H1 (cell line): ENCODE measurements around the gene GID4. TPM values are rescaled to one million over a fixed set of nuclear protein-coding genes. Genes with fewer than 3 reads are reported as not detected.

Source experiments
- BACH1 ChIP-seq: IDR thresholded peaks from 2 replicates; pipeline ENCODE4 v1.6.1; 2012; ENCODE audit warnings: low read length, improper control_type of control experiment
- EP300 ChIP-seq, 2 experiments: IDR thresholded peaks; 1 replicate in 1 of 2; 2 replicates in 1 of 2; pipeline ENCODE4 v1.6.1; 2011 to 2012; ENCODE audit warnings: low read depth in 2 of 2, low read length in 2 of 2, mild to moderate bottlenecking in 2 of 2, borderline replicate concordance in 1 of 2, inconsistent platforms in 1 of 2, moderate library complexity in 1 of 2
- GTF2F1 ChIP-seq: IDR thresholded peaks from 2 replicates; pipeline ENCODE4 v1.6.1; 2012; ENCODE audit warnings: low read depth, low read length, improper control_type of control experiment, borderline replicate concordance
- KDM4A ChIP-seq: IDR thresholded peaks from one replicate; pipeline ENCODE4 v1.7.1; 2012; ENCODE audit warnings: low read depth, mild to moderate bottlenecking, moderate library complexity, low read length, inconsistent platforms; ENCODE audit not compliant: severe bottlenecking
- KDM5A ChIP-seq: fragments of 200-600 bp; IDR thresholded peaks from 2 replicates; pipeline ENCODE4 v1.7.1; 2012; ENCODE audit warnings: mild to moderate bottlenecking, low read length, inconsistent platforms, mixed read lengths
- MAFK ChIP-seq: IDR thresholded peaks from 2 replicates; pipeline ENCODE4 v1.6.1; 2012; ENCODE audit warnings: low read depth, mild to moderate bottlenecking, improper control_type of control experiment, low read length
- RNF2 ChIP-seq: fragments of 200-900, 300-1000 bp; sonication (generic); IDR thresholded peaks from 2 replicates; pipeline ENCODE4 v1.7.1; 2016; ENCODE audit warnings: borderline replicate concordance, low read depth, mild to moderate bottlenecking, antibody characterized with exemption, low read length; ENCODE audit not compliant: poor library complexity, severe bottlenecking; ENCODE audit errors: missing control alignments
- SIX5 ChIP-seq: IDR thresholded peaks from 2 replicates; pipeline ENCODE4 v1.6.1; 2011; ENCODE audit warnings: mild to moderate bottlenecking, low read depth, low read length
- polyA plus RNA-seq, 7 experiments: library from polyadenylated mRNA; depleted of rRNA in 3 of 7; stranded (reverse) in 5 of 7; unstranded in 2 of 7; fragments of >200 nt in 5 of 7; fragments of 200-250 nt in 2 of 7; gene quantifications; 1 replicate in 5 of 7; 2 replicates in 1 of 7; 4 replicates in 1 of 7; pipeline versions ENCODE4 v1.2.1 to v1.2.3, GENCODE V29; 2011 to 2013; ENCODE audit warnings: missing spikeins in 2 of 7, mixed read lengths in 2 of 7
- total RNA-seq: library from RNA; stranded (reverse); fragmentation: NEBNext Ultra II Directional; extraction: Animal tissue kit (Norgen Biotek cat#: 25700); gene quantifications from 2 replicates; pipeline ENCODE4 v1.2.1, GENCODE V29; 2021

The GID4 gene
- total and polyA plus RNA-seq, 2 of the 8 experiments (the other 6 are each of a cell fraction or from before 2014, with no cell fraction given) = 5.6 to 15.0 TPM

GRCh38 chr17:18006495-18007239 is 32.5 kb upstream of the GID4 start (continued):
- no peak for TF ChIP-seq EP300 (IDR thresholded peaks at IDR 0.05; ENCODE audit: borderline replicate concordance in 1 of 2, low read depth in 2 of 2, low read length in 2 of 2)
- no peak for TF ChIP-seq KDM5A
- TF ChIP-seq RNF2 = no peak
- TF ChIP-seq MAFK = no peak
- no peak for TF ChIP-seq BACH1
- no peak for TF ChIP-seq KDM4A
- TF ChIP-seq GTF2F1 = no peak
- no peak for TF ChIP-seq SIX5
